Activated CD8-positive, alpha-beta memory T cell treated with anti-CD3 and anti-CD28 coated beads, Interleukin-2, amount 50 U/mL, for 48 hours (primary cell): Measurements from ENCODE around the gene UGT3A1.
"Not testable (repeated sequence)": the region's sequence is repeated elsewhere in the genome, so short reads cannot be mapped to it uniquely, and the experiment has no call there.

Experiments used
- DNase-seq: peaks from one replicate; pipeline ENCODE4 v3.0.0-alpha.2; 2020

UGT3A1 gene, protein sequence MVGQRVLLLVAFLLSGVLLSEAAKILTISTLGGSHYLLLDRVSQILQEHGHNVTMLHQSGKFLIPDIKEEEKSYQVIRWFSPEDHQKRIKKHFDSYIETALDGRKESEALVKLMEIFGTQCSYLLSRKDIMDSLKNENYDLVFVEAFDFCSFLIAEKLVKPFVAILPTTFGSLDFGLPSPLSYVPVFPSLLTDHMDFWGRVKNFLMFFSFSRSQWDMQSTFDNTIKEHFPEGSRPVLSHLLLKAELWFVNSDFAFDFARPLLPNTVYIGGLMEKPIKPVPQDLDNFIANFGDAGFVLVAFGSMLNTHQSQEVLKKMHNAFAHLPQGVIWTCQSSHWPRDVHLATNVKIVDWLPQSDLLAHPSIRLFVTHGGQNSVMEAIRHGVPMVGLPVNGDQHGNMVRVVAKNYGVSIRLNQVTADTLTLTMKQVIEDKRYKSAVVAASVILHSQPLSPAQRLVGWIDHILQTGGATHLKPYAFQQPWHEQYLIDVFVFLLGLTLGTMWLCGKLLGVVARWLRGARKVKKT

DNA sequence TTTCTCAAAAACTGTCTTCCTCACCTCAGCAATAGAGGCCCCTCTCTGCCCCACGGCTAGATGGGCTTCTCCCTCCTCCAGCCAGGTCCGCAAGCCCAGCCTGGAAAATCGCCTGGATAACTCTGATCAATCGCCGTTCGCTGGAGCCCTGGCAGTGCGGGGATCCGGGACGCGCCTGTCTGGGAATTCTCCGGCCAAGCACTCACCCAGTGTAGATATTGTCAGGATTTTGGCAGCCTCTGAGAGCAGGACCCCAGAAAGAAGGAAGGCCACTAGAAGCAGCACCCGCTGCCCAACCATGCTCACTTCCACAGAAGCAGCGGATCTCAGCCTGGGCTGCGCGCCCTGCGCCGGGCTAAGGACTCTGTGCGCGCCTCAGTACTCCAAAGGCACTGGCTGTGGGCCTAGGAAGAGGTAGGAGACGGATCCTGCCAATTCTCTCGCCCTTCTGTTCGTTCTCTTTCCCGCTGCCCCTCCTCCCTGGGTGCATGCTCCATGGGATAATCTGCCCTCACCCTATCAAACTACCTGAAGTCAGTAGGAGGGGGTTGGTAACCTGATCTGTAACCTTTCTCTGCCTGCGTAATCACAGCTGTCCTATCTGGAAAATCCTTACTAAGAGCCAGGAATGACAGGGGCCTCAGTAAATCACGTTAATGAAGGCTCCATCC, at the start of gene UGT3A1:
UGT3A1 (minus strand) TSS at position 450 of the 671 bp plus-strand sequence; CDS start at position 300, 150 bp downstream.
- no peak for DNase-seq

DNA sequence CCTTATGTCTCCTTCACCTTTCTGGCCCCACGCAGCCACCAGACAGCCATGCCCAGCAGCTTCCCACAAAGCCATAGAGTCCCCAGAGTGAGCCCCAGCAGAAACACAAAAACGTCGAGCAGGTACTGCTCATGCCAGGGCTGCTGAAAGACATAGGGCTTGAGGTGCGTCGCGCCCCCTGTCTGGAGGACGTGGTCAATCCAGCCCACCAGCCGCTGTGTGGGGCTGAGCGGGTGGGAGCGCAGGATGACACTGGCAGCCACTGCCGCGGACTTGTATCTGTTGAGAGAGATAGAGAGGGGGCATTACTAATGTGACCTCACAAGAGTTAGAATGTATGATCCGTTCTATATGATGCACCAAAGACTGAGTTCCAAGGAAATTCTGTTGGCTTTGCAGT, 44.5 kb upstream of the UGT3A1 start:
- DNase-seq, result no peak

DNA sequence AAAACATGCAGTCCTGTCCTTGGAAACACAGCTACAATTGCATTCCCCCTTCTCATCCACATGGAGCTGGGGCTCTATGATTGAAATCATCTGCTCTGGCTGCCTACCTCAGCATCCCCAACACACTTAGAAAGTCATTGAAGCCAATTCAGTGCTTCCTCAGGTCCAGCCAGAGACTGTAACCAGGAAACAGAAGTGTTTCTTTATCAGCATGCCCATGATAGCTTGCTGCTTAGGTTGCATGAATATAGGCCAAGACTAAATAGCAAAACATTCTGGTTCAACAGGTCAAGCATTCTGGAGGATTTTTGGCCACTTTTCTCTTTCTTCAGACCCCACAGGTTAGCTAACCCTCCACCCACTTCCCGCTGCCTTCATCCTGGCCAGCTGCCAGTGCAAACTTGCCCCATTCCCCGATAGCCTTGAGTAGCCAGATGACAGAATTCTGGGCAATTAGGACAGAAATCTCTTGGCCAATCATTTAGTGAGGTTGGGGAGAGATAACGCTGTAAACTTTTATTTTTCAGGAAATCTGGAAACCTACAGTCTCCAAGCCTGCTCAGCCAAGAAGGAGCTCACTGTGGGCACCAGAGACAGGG, 43.4 kb upstream of the UGT3A1 start:
- DNase-seq, result not testable (repeated sequence)

DNA sequence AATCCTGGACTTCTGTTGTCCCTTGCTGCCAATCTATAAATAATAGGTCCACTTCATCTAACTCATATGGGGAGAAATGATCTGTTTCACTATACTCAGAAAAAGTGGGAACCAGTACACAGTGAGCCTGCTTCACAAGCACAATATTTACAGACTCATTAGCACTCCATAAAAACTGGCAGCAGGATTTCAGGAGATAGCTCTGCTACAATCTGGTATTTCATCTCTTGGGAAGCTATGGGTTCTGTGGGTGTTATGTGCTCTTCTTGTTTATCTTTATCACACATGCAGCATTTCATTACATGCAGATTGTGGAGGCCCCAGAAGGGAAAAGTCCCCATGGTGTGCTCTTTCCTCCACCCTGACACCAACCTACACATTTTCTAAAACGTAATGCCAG, 42.3 kb upstream of the UGT3A1 start:
- DNase-seq, result no peak

DNA sequence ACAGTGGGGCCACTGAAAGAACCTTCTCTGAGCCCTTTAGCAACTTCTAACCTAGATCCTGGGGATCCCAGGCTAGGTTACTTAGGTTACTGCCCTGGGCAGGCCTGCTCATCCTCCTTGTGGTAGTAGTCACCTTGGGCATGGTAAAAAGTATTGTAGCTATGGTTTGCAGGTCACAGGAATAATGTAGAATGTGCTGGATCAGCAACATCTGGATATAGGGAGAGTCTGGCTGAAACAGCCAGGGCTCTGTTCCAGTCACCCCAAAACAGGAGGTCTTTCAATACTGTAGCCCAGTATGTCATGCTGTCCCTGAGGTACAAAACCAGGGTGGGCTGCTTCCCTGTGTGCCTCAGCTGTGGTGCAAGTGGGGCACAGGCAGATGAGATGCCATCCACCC, 41.9 kb upstream of the UGT3A1 start:
- no peak for DNase-seq

DNA sequence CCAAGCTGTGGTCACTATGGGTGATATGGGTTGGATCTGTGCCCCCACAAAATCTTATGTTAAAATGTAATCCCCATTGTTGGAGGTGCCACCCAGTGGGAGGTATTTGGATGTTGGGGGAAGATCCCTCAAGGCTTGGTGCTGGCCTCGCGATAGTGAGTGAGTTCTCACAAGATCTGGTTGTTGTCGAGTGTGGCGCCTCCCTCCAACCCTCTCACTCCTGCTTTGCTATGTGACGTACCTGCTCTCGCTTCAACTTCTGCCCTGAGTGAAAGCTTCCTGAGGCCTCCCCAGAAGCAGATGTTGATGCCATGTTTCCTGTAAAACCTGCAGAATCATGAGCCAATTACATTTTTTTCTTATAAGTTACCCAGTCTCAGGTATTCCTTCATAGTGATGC, 40.0 kb upstream of the UGT3A1 start:
- no peak for DNase-seq

DNA sequence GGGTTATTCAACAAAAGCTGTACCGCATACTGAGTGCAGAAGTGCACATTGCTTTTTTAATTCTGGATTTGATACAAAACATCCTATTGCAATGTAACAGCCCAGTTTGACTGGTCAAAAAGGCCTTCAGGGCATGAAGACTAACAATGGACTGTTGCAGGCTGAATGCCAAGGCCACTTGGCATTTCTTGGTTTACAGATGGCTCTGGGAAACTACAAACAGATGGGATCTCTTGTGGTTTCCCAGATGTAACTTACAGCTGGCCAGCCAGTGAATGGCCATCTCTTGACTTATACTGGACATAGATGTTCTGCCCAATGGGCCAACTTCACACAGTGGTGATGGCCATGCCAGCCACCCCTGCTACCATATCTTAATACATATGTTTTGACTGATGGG, 38.7 kb upstream of the UGT3A1 start:
- no peak for DNase-seq

DNA sequence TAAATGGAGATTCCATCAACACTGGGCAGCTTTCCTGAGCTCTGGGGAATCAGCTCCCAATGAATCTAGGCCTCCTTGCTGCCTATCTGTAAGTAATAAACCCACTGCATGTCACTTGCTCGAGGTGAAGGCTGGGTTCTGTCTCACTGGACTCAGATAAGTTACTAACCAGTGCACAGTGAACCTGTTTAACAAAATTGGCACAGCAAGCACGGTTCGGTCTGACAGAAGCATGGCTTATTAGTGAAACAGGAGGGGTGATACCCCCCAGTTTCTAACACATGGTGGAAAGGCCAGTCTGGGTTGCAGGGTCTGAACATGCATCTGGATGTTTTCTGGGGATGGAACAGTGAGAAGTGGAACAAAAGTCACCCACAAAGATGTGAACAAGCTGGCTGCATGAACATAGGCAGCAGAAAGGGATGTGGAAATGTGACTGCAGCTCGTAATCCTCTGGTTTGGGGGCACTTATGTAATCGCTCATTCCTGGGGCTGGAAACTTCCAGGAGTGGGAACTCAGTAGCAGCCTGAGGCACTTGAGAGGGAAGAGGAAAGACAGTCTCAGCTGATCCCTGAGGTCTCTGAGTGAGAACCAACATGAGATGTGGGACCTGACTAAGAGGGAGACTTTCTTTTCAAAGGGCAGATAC, 37.8 kb upstream of the UGT3A1 start:
- no peak for DNase-seq

DNA sequence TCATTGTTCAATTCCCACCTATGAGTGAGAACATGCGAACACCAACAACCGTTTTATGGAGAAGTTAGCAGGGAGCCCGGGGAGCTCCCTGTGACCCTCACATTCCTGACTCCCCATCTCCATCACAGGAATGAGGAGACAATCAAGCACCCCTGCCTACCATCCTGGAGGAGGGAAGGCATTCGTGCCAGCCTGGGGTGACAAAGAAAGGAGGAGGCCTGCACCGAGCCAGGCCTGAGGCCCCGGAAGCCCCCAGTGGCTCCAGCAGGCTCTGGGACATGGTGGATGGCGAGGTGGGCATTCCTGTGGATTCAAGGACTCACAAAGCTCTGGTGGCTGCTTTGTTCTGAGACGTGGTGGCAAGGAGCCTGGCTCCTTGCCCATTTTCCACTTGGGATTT, 36.5 kb upstream of the UGT3A1 start:
- DNase-seq, result no peak

DNA sequence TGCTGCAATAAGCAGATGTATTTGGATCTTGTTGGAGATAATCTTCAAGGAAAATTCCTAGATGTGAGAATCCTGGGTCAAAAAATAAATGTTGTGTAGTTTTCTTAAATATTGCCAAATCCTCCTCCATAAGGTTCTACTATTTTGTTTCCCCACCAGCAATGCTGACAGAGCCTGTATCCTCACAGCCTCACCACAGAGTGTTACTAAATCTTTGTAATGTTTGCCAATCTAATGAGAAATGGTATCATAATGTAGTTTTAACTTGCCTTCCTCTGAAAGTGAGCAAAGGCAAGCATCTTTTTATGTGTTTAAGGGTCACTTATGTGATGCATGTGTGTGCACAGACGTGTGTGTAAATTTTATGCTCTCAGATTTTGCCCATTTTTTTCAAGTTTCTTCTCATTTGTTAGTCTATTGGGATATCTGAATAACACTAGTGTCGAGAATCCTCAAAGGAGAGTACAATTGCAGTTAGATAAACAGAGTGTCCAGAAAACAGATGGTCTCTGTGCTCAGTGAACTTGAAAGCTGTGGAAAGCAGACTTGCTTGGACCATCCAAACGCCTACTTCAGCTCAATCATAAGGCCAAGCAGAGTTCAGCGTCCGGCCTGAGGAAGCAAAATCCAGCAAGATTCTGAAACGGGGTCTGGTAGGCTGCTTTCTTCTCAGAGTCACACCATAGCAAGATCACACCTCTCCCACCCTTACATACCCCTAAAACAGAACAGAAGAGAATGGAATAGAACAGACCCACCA, 35.7 kb upstream of the UGT3A1 start:
- no peak for DNase-seq

DNA sequence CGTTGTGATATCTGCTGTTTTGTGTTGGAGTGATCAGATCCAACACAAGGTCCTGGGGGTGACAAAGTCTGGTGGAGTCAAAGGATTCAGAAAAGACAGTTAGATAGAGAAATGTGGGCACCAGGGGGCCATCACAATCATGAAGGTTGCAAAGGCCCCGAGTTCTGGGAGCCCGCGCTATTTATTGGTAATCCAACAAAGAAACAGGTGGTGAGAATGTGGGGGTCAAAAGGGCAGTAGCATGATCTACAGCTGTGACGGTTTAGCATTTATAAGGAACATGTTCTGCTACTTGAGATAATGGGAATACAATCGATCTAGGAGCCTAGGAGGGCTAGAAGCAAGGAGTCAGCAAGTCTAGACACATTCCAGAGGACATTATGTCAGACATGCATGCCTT, 31.1 kb upstream of the UGT3A1 start:
- DNase-seq, result not testable (repeated sequence)

DNA sequence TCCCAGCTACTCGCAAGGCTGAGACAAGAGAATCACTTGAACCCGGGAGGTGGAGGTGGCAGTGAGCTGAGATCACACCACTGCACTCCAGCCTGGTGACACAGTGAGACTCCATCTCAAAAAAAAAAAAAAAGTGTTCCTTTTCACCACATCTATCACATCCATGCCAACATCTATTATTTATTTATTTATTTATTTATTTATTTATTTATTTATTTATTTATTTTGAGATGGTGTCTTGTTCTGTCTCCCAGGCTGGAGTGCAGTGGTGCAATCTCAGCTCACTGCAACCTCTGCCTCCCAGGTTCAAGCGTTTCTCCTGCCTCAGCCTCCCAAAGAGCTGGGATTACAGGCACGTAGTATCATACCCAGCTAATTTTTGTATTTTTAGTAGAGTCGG, 28.4 kb upstream of the UGT3A1 start:
- not testable (repeated sequence) for DNase-seq

DNA sequence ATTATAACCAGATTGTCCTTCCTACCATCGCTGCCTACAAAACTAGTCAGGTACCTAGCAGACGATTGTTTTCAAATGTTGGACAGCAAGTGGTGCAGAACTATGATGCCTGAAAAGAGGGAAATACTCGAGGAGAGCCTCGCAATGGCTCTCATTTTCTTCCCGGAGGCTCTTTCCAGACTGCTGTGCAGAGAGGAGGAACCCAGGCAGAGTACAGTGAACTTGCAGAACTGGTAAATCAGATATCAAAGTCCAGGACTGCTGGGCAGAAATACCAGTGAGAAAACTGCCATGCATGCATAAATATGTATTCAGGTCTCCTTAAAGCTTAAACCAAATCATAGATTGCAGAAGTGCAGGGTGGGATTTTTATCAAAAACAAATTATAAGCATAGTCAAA, 26.4 kb upstream of the UGT3A1 start:
- no peak for DNase-seq

DNA sequence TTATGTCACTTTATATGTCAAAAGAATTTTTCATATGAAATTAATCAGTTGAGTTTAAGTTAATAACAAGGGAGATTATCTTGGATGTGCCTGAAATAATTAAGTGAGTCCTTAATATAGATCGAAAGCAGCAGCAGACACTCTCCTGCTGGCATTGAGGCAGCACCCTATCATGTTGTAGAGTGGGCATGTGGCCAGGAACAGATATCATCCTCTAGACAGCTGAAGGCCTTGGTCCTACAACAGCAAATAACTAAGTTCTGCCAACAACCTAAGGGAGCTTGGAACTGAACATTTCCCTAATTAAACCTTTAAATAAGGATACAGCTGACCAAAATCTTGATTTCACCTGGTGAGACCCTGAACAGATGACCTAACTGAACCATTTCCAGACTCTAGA, 25.8 kb upstream of the UGT3A1 start:
- DNase-seq, result no peak

DNA sequence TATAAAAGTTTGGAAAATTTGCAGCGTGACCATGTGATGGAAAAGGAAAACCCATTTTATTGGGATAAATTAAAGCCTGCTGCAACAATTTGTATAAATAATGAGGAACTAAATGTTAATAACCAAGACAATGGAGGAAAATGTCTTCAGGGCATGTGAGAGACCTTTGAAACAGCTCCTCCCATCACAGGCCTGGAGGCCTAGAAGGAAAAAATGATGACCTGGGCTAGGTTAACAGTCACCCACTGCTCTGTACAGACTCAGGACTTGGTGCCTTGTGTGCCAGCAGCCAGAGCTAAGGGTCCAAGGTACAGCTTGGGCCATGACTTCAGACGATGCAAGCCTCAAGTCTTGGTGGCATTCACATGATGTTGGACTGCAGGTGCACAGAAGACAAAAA, 22.0 kb upstream of the UGT3A1 start:
- no peak for DNase-seq

DNA sequence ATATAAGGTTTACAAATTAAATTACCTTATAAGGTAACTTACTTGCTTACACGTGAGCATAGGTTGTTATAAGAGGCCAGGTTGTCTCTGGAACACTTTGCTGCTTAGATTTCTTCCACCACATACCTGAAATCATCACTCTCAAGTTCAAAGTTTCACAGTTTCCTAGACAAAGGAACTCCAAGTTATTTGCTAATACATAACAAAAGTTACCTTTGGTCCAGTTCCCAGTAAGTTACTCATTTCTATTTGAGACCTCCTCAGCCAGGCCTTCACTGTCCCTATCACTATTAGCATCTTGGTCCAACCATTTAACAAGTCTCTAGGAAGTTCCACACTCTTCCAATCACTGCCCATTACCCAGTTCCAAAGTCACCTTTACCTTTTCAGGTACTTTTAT, 18.5 kb upstream of the UGT3A1 start:
- no peak for DNase-seq

DNA sequence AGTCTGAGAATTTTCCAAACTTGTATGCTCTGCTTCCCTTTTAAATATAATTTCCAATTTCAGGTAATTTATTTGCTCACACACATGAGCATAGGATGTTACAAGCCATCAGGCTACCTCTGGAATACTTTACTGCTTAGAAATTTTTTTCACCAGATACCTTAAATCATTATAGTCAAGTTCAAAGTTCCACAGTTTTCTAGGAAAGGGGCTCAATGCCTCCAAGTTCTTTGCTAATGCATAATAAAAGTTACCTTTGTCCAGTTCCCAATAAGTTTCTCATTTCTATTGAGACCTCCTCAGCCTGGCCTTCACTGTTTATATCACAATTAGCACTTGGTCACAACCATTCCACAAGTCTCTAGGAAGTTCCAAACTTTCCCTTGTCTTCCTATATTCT, 16.2 kb upstream of the UGT3A1 start:
- DNase-seq, result no peak

DNA sequence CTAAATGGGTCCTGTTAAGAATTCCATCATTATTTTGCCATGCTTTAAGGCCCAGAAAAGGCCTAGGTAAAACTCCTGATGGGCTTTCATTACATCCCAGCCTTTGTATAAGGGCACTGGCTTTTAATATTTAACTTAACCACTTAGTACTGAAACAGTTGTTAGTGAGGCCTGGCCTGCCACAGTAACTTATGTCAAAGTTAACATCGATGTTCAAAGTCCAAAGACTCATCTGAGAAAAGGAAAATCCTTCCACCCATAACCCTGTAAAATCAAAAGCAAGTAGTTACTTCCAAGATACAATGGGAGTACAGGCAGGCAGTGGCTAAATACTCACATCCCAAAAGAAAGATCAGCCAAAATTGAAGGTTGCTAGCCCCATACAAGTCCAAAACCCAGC, 15.0 kb upstream of the UGT3A1 start:
- no peak for DNase-seq

DNA sequence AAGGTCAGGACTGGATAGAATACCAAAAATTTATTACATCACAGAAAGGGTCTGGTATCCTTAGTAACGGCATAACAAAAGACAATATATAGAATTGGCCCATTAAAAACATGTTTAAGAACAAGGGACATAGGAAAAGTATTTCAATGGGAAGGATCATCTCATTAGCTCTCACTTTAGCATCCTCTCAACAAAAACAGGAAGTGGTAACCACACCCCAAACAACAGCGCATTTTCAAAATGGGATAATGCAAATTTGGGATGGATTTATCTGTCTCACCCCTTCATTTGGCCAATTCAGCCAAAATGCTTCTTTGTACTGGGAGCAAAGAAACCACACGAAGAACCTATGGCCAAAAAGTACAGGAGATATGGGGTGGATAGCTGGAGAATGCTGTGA, 9.8 kb upstream of the UGT3A1 start:
- no peak for DNase-seq

DNA sequence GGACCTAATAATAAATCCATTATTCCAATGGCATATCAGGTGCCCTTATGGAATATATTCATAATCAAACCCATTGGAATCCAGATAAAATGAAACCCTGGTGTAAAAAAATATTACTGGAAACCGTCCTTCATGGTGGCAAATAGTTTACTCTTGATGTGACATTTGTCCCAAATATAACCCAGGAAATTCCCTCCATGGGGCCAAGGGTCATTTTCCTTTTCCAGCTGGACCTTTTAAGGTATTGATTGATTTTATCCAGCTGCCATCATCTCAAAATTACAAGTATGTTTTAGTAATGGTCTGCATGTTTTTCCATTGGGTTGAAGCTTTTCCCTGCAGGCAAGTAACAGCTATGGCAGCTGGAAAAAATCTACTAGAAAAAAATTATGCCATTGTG, 8.4 kb upstream of the UGT3A1 start:
- DNase-seq, result no peak

DNA sequence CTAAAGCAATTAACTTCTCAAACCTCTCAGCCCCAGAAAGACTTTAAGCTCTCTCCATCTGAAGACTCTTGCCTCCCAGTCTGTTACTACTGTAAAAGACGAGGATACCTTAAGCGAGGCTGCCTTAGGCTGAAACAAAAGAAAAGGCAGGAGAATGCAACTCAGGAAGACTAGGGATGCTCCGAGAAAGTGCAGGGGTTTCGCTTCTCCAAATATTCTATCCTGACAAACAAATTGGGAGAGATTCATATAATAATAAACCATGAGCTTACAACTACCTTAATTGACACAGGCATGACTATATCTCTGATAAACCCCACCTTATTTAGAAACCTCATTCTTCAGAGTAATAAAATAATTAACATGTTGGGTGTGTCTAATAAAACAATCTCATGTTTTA, 4.9 kb upstream of the UGT3A1 start:
- DNase-seq, result no peak

DNA sequence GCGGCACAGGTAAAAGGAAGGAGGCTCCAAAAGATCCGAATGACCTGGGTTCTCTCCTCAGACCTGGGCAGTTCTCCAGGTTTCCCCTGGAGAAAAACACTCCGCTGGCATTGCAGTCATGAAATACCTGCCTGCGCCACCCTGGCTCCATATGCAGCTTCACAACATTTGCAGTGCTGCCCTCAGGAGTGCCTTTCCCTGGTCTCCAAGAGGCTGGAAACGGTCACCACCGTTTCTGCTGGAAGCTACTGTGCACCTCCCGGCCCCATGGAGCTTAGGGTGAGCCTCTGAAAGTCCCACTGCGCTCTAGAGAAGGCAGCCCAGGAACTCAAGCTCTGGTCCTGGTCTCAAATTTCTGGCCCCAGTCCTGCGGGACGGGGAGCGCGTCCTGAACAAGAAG, 670 bp downstream of the UGT3A1 start:
- DNase-seq, result no peak

DNA sequence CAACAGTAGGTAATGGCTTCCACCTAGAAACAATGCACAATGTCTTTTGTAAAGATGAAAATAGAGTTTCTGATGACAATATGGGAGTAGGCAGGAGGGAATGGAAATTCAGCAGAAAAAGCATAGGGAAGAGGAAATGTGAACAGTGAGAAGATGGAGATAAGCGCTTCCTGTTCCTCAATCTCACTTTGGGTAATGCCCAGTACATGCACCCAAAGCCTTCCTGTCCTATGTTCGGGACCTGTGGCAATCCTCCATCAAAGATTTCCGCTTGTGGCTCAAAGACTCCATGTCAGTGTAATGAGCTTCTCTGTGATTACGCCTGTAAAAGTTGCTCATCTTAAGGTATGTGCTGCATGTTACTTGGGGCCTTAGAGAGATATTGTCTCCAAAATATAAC, 2.7 kb downstream of the UGT3A1 start:
- DNase-seq, result no peak
